BJ (cell line): Measurements from ENCODE around the gene U2AF2. TPM values are rescaled to one million over a fixed set of nuclear protein-coding genes. Genes with fewer than 3 reads are reported as not detected.
"Not testable (repeated sequence)": the region's sequence is repeated elsewhere in the genome, so short reads cannot be mapped to it uniquely, and the experiment has no call there.

Experiments used
- CTCF ChIA-PET: fragments of 350-600 bp; formaldehyde crosslinking; extraction: SDS; loops from one replicate; lab custom pipeline; 2021; ENCODE audit warnings: antibody characterized with exemption, inconsistent platforms; lab: Yijun Ruan, JAX
- POLR2A ChIA-PET: fragments of 300-600 bp; sonication (Branson Sonifier 250); formaldehyde crosslinking; extraction: SDS; loops from one replicate; lab custom pipeline; 2021; ENCODE audit warnings: antibody characterized with exemption; lab: Charles Lee
- DNase-seq: peaks from one replicate; pipeline ENCODE4 v3.0.0-alpha.2; 2011; ENCODE audit warnings: low read depth
- H3K27me3 ChIP-seq: 2 replicates; pipeline ENCODE4 v1.6.0; 2011; ENCODE audit warnings: low read length; ENCODE audit not compliant: control insufficient read depth, insufficient read depth
- H3K36me3 ChIP-seq: 2 replicates; pipeline ENCODE4 v1.5.1; 2011; ENCODE audit warnings: low read length; ENCODE audit not compliant: control insufficient read depth, insufficient read depth
- H3K4me3 ChIP-seq: 2 replicates; pipeline ENCODE4 v1.5.1; 2011; ENCODE audit warnings: low read depth, mild to moderate bottlenecking, control low read depth, low read length
- CTCF ChIP-seq: IDR thresholded peaks from 2 replicates; pipeline ENCODE4 v1.5.1; 2011; ENCODE audit warnings: low read depth, mild to moderate bottlenecking, control low read depth, inconsistent platforms, low read length, moderate library complexity; ENCODE audit not compliant: insufficient read depth
- polyA plus RNA-seq: library from polyadenylated mRNA; depleted of rRNA; stranded (reverse); fragments of >200 nt; gene quantifications from 2 replicates; pipeline ENCODE4 v1.2.3, GENCODE V29; 2011

U2AF2 gene
- polyA plus RNA-seq, 1 experiment, result 170 TPM

- POLR2A ChIA-PET, result no interaction called here
- CTCF ChIA-PET, result no interaction called here
- no peak for TF ChIP-seq CTCF
These were observed 56.9 kb downstream of the U2AF2 start for GRCh38 chr19:55711719-55712118.

GRCh38 chr19:55712804-55713631, 58.2 kb downstream of the U2AF2 start:
- POLR2A ChIA-PET, result no interaction called here

More at GRCh38 chr19:55711719-55712118, 56.9 kb downstream of the U2AF2 start:
- DNase-seq, result no peak
- Histone ChIP-seq H3K36me3 (no peaks in the 10 kb centered on the region), H3K27me3 (no peaks in the 10 kb centered on the region), H3K4me3 (no peak overlapping the region)

GRCh38 chr19:55716531-55716930, 61.7 kb downstream of the U2AF2 start:
- ChIA-PET CTCF (interaction anchor here (0.6 kb wide), 1 partner anchor 9 kb away, joined by 3 read pairs; no protein-coding TSS in a partner anchor), POLR2A (no interaction called here)
- no peaks in the 10 kb centered on the region for H3K27me3 ChIP-seq
- DNase-seq, result no peak
- H3K4me3 ChIP-seq, result no peak overlapping the region
- no peak for TF ChIP-seq CTCF
- H3K36me3 ChIP-seq, result no peaks in the 10 kb centered on the region

More at GRCh38 chr19:55712804-55713631, 58.2 kb downstream of the U2AF2 start:
- no peaks in the 10 kb centered on the region for H3K36me3 ChIP-seq
- DNase-seq, result no peak
- TF ChIP-seq CTCF, result no peak
- no peaks in the 10 kb centered on the region for H3K27me3 ChIP-seq
- CTCF ChIA-PET, result interaction anchor here (0.9 kb wide), 1 partner anchor 9 kb away, joined by 3 read pairs; no protein-coding TSS in a partner anchor
- H3K4me3 ChIP-seq, result no peak overlapping the region

GRCh38 chr19:55717251-55717650, 62.4 kb downstream of the U2AF2 start:
- no peak overlapping the region for H3K4me3 ChIP-seq
- CTCF ChIA-PET, result no interaction called here
- DNase-seq, result no peak
- no peaks in the 10 kb centered on the region for H3K27me3 ChIP-seq
- no peak for TF ChIP-seq CTCF
- no peaks in the 10 kb centered on the region for H3K36me3 ChIP-seq
- POLR2A ChIA-PET, result no interaction called here

- CTCF ChIA-PET, POLR2A ChIA-PET, H3K27me3 ChIP-seq, H3K4me3 ChIP-seq, H3K36me3 ChIP-seq, DNase-seq: not testable (repeated sequence)
These were observed 63.3 kb downstream of the U2AF2 start for GRCh38 chr19:55717879-55718711.
